HS-5 (cell line): ENCODE data around the gene CUL3.

ENCODE experiments used
- DNase-seq: peaks from one replicate; pipeline ENCODE4 v3.0.0-alpha.2; 2012; ENCODE audit warnings: low read depth

Gene CUL3

DNA sequence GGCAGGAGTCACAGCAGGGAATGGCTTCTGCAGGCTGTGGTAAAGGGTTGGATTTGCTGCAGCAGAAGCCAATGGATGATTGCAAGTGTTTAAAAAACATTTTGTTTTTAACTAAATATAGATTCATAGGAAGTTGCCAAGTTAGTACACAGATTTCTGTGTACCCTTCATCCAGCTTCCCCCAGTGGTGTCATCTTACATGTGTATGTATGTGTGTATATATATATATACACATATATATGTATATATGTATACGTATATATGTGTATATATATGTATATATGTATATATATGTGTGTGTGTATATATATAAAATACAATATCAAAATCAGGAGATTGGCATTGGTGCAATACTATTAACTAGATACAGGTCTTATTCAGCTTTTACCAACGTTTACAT lies 164.1 kb downstream of the CUL3 start:
- DNase-seq, result no peak
